ENCODE results near the gene TIAM1.
A peak's percentile ranks its signal among the peaks of the same experiment; 100 is the strongest.

The TIAM1 gene

DNA sequence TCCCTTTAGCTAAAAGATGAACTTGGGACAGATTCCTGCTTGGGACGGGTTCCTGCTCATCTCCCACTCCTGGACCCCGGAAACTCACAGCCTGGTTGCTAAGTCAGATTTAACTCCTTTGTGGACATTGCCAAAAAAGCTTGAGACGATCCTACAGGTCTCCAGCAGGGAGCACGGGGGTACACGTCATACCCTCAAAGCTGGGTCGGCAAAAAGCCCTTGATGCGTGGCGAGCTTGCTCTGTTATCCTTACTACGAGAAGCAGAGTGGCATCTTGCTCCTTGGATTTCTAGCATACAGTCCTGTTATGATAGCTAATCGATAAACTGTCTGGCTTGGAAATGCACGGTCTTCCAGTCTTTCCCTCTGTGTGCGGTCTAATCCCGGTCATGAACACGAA is 244.9 kb downstream of the TIAM1 start:
- no peaks in the 10 kb centered on the region for H4K20me1 ChIP-seq (ENCODE audit: insufficient read depth, low read length)
- no peaks in the 10 kb centered on the region for H3K9me3 ChIP-seq (ENCODE audit: insufficient read depth, low read length)
- no peak overlapping the region for H3K4me3 ChIP-seq (ENCODE audit: low read length)
- H3K79me2 ChIP-seq (ENCODE audit: low read length): no peaks in the 10 kb centered on the region
- no peaks in the 10 kb centered on the region for H3K27me3 ChIP-seq (ENCODE audit: low read depth, low read length)
- no peaks in the 10 kb centered on the region for H3K36me3 ChIP-seq (replicated peaks; ENCODE audit: low read depth, low read length)
- TF ChIP-seq EZH2phosphoT487 (IDR thresholded peaks at IDR 0.05; ENCODE audit: low read depth): no peak
- TF ChIP-seq, protein P1, sequence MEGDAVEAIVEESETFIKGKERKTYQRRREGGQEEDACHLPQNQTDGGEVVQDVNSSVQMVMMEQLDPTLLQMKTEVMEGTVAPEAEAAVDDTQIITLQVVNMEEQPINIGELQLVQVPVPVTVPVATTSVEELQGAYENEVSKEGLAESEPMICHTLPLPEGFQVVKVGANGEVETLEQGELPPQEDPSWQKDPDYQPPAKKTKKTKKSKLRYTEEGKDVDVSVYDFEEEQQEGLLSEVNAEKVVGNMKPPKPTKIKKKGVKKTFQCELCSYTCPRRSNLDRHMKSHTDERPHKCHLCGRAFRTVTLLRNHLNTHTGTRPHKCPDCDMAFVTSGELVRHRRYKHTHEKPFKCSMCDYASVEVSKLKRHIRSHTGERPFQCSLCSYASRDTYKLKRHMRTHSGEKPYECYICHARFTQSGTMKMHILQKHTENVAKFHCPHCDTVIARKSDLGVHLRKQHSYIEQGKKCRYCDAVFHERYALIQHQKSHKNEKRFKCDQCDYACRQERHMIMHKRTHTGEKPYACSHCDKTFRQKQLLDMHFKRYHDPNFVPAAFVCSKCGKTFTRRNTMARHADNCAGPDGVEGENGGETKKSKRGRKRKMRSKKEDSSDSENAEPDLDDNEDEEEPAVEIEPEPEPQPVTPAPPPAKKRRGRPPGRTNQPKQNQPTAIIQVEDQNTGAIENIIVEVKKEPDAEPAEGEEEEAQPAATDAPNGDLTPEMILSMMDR (IDR thresholded peaks at IDR 0.05; ENCODE audit: low read depth, low read length): no peak
- H3K4me1 ChIP-seq (ENCODE audit: low read length): peaks cover 23% of the 10 kb centered on the region
- no peak overlapping the region for H3K4me2 ChIP-seq (ENCODE audit: low read length)
- no peak overlapping the region for H3K9ac ChIP-seq (ENCODE audit: low read length)
- no peak overlapping the region for H3K27ac ChIP-seq (ENCODE audit: low read length)
- no peak overlapping the region for H2AFZ ChIP-seq (ENCODE audit: low read depth, low read length)

DNA sequence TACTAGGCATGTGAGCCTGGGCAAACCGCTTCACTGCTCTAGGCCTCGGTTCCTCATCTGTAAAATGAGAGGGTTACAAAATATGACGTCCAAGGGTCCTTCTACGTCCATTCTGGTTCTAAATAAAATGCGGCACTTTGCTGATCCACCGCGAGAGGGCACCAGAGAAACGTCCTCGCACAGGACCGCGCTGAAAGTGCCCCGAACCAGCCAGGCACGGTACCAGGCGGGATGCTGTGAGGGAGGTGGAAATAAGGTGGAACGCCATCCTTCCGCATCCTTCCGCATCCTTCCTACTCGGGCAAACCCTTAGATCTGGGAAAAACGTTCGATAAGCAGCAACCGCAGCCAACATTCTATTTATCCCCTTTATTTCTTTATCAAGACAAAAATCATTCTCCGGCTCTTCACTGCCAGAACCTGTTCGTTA is 245.5 kb downstream of the TIAM1 start:
- Histone ChIP-seq H3K9me3 (ENCODE audit: insufficient read depth, low read length) (no peaks in the 10 kb centered on the region), H3K4me1 (ENCODE audit: low read length) (peaks cover 22% of the 10 kb centered on the region), H3K9ac (ENCODE audit: low read length) (no peak overlapping the region), H3K36me3 (replicated peaks; ENCODE audit: low read depth, low read length) (no peaks in the 10 kb centered on the region), H3K4me3 (ENCODE audit: low read length) (no peak overlapping the region), H2AFZ (ENCODE audit: low read depth, low read length) (peak overlapping the region; percentile 46; the same call in 1 of the 2 replicates), H3K79me2 (ENCODE audit: low read length) (no peaks in the 10 kb centered on the region), H3K27me3 (ENCODE audit: low read depth, low read length) (no peaks in the 10 kb centered on the region), H4K20me1 (ENCODE audit: insufficient read depth, low read length) (no peaks in the 10 kb centered on the region), H3K4me2 (ENCODE audit: low read length) (peak overlapping the region; percentile 60), H3K27ac (ENCODE audit: low read length) (no peak overlapping the region)
- TF ChIP-seq, protein P1 (IDR thresholded peaks at IDR 0.05; ENCODE audit: low read depth, low read length): peak; percentile 73
- TF ChIP-seq EZH2phosphoT487 (IDR thresholded peaks at IDR 0.05; ENCODE audit: low read depth): no peak

DNA sequence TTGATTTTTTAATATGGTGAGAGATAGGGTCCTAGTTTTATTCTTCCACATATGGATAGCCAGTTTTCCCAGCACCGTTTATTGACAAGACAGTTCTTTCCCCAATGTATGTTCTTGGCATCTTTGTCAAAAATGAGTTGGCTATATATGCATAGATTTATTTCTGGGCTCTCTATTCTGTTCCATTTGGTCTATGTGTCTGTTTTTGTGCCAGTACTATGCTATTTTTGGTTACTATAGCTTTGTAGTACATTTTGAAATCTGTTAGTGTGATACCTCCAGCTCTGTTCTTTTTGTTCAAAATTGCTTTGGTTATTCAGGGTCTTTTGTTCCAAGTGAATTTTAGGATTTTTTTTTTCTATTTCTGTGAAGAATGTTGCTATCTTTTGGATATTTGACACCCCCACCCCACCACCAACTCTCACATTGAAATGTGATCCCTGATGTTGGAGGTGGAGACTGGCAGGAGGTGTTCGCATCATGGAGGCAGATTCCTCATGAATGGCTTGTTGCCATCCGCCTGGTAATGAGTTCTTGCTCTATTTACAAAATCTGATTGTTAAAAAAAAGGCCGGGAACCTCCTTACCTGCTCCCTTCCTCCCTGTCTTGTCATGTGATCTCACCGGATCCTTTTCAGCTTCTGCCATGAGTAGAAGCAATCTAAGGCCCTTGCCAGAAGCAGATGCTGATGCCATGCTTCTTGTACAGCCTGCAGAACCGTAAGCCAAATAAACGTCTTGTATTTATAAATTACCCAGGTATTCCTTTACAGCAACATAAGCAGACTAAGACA is 251.0 kb downstream of the TIAM1 start:
- Histone ChIP-seq H3K4me2 (ENCODE audit: low read length) (no peak overlapping the region), H3K4me3 (ENCODE audit: low read length) (no peak overlapping the region), H3K36me3 (replicated peaks; ENCODE audit: low read depth, low read length) (no peaks in the 10 kb centered on the region), H2AFZ (ENCODE audit: low read depth, low read length) (no peak overlapping the region), H3K79me2 (ENCODE audit: low read length) (no peaks in the 10 kb centered on the region), H4K20me1 (ENCODE audit: insufficient read depth, low read length) (no peaks in the 10 kb centered on the region), H3K27me3 (ENCODE audit: low read depth, low read length) (no peaks in the 10 kb centered on the region), H3K9ac (ENCODE audit: low read length) (no peak overlapping the region), H3K27ac (ENCODE audit: low read length) (no peak overlapping the region), H3K9me3 (ENCODE audit: insufficient read depth, low read length) (no peaks in the 10 kb centered on the region), H3K4me1 (ENCODE audit: low read length) (peaks cover 9% of the 10 kb centered on the region)
- TF ChIP-seq, protein P1 (IDR thresholded peaks at IDR 0.05; ENCODE audit: low read depth, low read length): no peak
- no peak for TF ChIP-seq EZH2phosphoT487 (IDR thresholded peaks at IDR 0.05; ENCODE audit: low read depth)

DNA sequence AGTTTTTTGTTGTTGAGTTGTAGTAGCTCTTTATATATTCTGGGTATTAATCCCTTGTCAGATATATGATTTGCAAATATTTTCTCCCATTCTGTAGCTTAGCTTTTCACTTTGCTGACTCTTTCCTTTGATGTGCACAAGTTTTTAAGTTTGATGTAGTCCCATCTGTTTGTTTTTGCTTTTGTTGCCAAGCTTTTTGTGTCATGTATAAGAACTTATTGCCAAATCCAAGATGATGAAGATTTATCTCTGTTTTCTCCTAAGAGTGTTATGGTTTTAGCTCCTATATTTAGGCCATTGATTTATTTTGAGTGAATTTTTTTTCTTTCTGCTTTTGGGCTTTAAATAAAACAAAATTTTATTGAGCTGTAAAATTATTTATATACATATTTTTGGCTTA is 253.7 kb downstream of the TIAM1 start:
- H3K27me3 ChIP-seq (ENCODE audit: low read depth, low read length): no peaks in the 10 kb centered on the region

More for the DNA sequence above, 253.7 kb downstream of the TIAM1 start:
- peaks cover 1% of the 10 kb centered on the region for H3K4me1 ChIP-seq (ENCODE audit: low read length)
- no peak overlapping the region for H3K4me2 ChIP-seq (ENCODE audit: low read length)
- no peaks in the 10 kb centered on the region for H4K20me1 ChIP-seq (ENCODE audit: insufficient read depth, low read length)
- no peak for TF ChIP-seq EZH2phosphoT487 (IDR thresholded peaks at IDR 0.05; ENCODE audit: low read depth)
- TF ChIP-seq, protein P1 (IDR thresholded peaks at IDR 0.05; ENCODE audit: low read depth, low read length): no peak
- no peak overlapping the region for H2AFZ ChIP-seq (ENCODE audit: low read depth, low read length)
- H3K4me3 ChIP-seq (ENCODE audit: low read length): no peak overlapping the region
- no peaks in the 10 kb centered on the region for H3K9me3 ChIP-seq (ENCODE audit: insufficient read depth, low read length)
- no peak overlapping the region for H3K9ac ChIP-seq (ENCODE audit: low read length)
- no peak overlapping the region for H3K27ac ChIP-seq (ENCODE audit: low read length)
- H3K36me3 ChIP-seq (replicated peaks; ENCODE audit: low read depth, low read length): no peaks in the 10 kb centered on the region
- no peaks in the 10 kb centered on the region for H3K79me2 ChIP-seq (ENCODE audit: low read length)

All from OCI-LY3 (cell line).